ENCODE measurements around the gene JPH2.

JPH2 gene

GRCh38 chr20:44071057-44071456 is 115.9 kb downstream of the JPH2 start:
- no peaks in the 10 kb centered on the region for H3K27me3 ChIP-seq (ENCODE audit: insufficient read depth, low read length)
- H3K4me3 ChIP-seq (ENCODE audit: low read depth, low read length): no peak overlapping the region
- H3K4me2 ChIP-seq (ENCODE audit: low read length): no peak overlapping the region
- WGBS (ENCODE audit: extremely low coverage, insufficient coverage, insufficient read length): no CpG with 5 or more reads among the region's 10 CpGs
- H3K4me1 ChIP-seq (ENCODE audit: control insufficient read depth in 1 of 2, insufficient read depth in 2 of 2, low read length in 2 of 2): no peaks in the 10 kb centered on the region
- no peak overlapping the region for H3K4ac ChIP-seq (ENCODE audit: low read depth, low read length)
- no peak overlapping the region for H2AFZ ChIP-seq (ENCODE audit: insufficient read depth, low read length, poor library complexity)
- peaks cover 4% of the 10 kb centered on the region for H3K9me3 ChIP-seq (ENCODE audit: insufficient read depth, low read depth, low read length)
- no peak overlapping the region for H3K14ac ChIP-seq (ENCODE audit: low read length)
- H3K18ac ChIP-seq (ENCODE audit: low read length): no peak overlapping the region
- DNase-seq: no peak
- no peak overlapping the region for H3K9ac ChIP-seq (ENCODE audit: low read length)
- no peak overlapping the region for H4K8ac ChIP-seq (ENCODE audit: low read depth, low read length)
- H4K12ac ChIP-seq (ENCODE audit: low read depth, low read length): no peak overlapping the region
- H2BK12ac ChIP-seq (ENCODE audit: low read length): no peak overlapping the region
- H4K91ac ChIP-seq (ENCODE audit: low read depth, low read length): no peak overlapping the region
- no peaks in the 10 kb centered on the region for H3K79me1 ChIP-seq (ENCODE audit: low read length)
- H3K36me3 ChIP-seq (ENCODE audit: control insufficient read depth in 1 of 2, insufficient read depth in 2 of 2, low read length in 2 of 2): no peaks in the 10 kb centered on the region
- H2AK5ac ChIP-seq (ENCODE audit: low read length): no peak overlapping the region
- H3K27ac ChIP-seq (ENCODE audit: low read depth, low read length): no peak overlapping the region
- no peak overlapping the region for H3K23ac ChIP-seq (ENCODE audit: low read length)
- no peaks in the 10 kb centered on the region for H3K79me2 ChIP-seq (ENCODE audit: control insufficient read depth, insufficient read depth, low read length, poor library complexity)
- H2BK5ac ChIP-seq (ENCODE audit: low read depth, low read length, poor library complexity): no peak overlapping the region
- no peak overlapping the region for H2BK120ac ChIP-seq (ENCODE audit: insufficient read depth, low read length, poor library complexity)

GRCh38 chr20:44070139-44070900 is 116.7 kb downstream of the JPH2 start:
- H3K27me3 ChIP-seq (ENCODE audit: insufficient read depth, low read length): no peaks in the 10 kb centered on the region
- DNase-seq: no peak
- H3K79me1 ChIP-seq (ENCODE audit: low read length): no peaks in the 10 kb centered on the region
- no peaks in the 10 kb centered on the region for H3K4me1 ChIP-seq (ENCODE audit: control insufficient read depth in 1 of 2, insufficient read depth in 2 of 2, low read length in 2 of 2)
- H3K9ac ChIP-seq (ENCODE audit: low read length): no peak overlapping the region
- no peak overlapping the region for H3K14ac ChIP-seq (ENCODE audit: low read length)
- no peak overlapping the region for H2AK5ac ChIP-seq (ENCODE audit: low read length)
- H4K12ac ChIP-seq (ENCODE audit: low read depth, low read length): no peak overlapping the region
- H3K27ac ChIP-seq (ENCODE audit: low read depth, low read length): no peak overlapping the region
- H3K36me3 ChIP-seq (ENCODE audit: control insufficient read depth in 1 of 2, insufficient read depth in 2 of 2, low read length in 2 of 2): no peaks in the 10 kb centered on the region
- H3K4ac ChIP-seq (ENCODE audit: low read depth, low read length): no peak overlapping the region
- no peak overlapping the region for H2AFZ ChIP-seq (ENCODE audit: insufficient read depth, low read length, poor library complexity)
- H3K4me3 ChIP-seq (ENCODE audit: low read depth, low read length): no peak overlapping the region
- peaks cover 4% of the 10 kb centered on the region for H3K9me3 ChIP-seq (ENCODE audit: insufficient read depth, low read depth, low read length)
- H3K18ac ChIP-seq (ENCODE audit: low read length): no peak overlapping the region
- no peak overlapping the region for H4K91ac ChIP-seq (ENCODE audit: low read depth, low read length)
- no CpG with 5 or more reads among the region's 17 CpGs for WGBS (ENCODE audit: extremely low coverage, insufficient coverage, insufficient read length)
- no peak overlapping the region for H2BK12ac ChIP-seq (ENCODE audit: low read length)
- H2BK120ac ChIP-seq (ENCODE audit: insufficient read depth, low read length, poor library complexity): no peak overlapping the region
- no peak overlapping the region for H3K4me2 ChIP-seq (ENCODE audit: low read length)
- no peak overlapping the region for H2BK5ac ChIP-seq (ENCODE audit: low read depth, low read length, poor library complexity)
- no peaks in the 10 kb centered on the region for H3K79me2 ChIP-seq (ENCODE audit: control insufficient read depth, insufficient read depth, low read length, poor library complexity)
- H3K23ac ChIP-seq (ENCODE audit: low read length): no peak overlapping the region
- no peak overlapping the region for H4K8ac ChIP-seq (ENCODE audit: low read depth, low read length)

DNA sequence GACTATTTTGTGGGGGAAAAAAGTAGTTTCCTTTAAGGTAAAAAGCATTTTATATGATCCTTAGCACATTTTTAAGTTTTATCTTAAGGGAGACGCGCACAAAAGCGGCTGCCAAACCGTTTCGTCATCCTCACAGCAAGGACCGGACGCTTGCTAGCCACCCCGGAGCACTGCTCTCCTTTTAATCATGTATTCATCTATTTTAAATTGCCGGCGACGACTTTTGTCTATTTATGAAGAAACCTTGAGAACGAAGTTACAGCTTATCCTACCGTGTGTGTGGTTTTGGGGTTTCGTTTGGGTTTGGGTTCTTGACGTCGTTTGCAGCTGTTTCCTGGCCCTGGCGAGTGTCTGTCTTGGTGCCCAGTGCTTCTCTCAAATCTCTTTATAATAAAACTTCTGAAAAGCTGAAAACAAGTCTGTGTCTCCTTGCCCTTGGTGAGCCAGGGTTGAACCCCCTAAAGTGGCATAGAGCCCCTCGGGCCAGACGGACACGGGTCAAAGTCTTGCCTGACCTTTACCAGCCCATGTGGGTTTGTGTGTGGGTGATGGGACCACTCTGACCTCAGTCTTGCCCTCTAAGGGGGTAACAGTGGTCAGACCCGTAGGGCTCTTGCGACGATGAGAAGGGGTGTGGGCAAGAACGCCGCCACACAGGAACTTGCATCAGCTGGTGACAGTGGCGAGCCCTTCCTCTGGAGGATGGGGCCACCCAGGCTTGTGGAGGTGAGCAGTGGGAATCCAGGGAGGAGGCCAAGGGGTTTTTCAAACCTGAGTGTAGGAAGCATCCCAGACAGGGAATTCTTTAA is 117.6 kb downstream of the JPH2 start:
- Histone ChIP-seq H4K8ac (ENCODE audit: low read depth, low read length) (no peak overlapping the region), H3K4ac (ENCODE audit: low read depth, low read length) (no peak overlapping the region), H3K27ac (ENCODE audit: low read depth, low read length) (no peak overlapping the region), H3K18ac (ENCODE audit: low read length) (no peak overlapping the region), H4K12ac (ENCODE audit: low read depth, low read length) (no peak overlapping the region), H3K23ac (ENCODE audit: low read length) (no peak overlapping the region), H3K4me2 (ENCODE audit: low read length) (no peak overlapping the region), H3K14ac (ENCODE audit: low read length) (no peak overlapping the region), H2BK120ac (ENCODE audit: insufficient read depth, low read length, poor library complexity) (no peak overlapping the region), H3K79me2 (ENCODE audit: control insufficient read depth, insufficient read depth, low read length, poor library complexity) (no peaks in the 10 kb centered on the region), H3K4me1 (ENCODE audit: control insufficient read depth in 1 of 2, insufficient read depth in 2 of 2, low read length in 2 of 2) (no peaks in the 10 kb centered on the region), H3K36me3 (ENCODE audit: control insufficient read depth in 1 of 2, insufficient read depth in 2 of 2, low read length in 2 of 2) (no peaks in the 10 kb centered on the region), H2AFZ (ENCODE audit: insufficient read depth, low read length, poor library complexity) (no peak overlapping the region), H3K9me3 (ENCODE audit: insufficient read depth, low read depth, low read length) (peaks cover 2% of the 10 kb centered on the region), H3K27me3 (ENCODE audit: insufficient read depth, low read length) (no peaks in the 10 kb centered on the region), H3K4me3 (ENCODE audit: low read depth, low read length) (no peak overlapping the region), H3K79me1 (ENCODE audit: low read length) (no peaks in the 10 kb centered on the region), H2BK5ac (ENCODE audit: low read depth, low read length, poor library complexity) (no peak overlapping the region), H2BK12ac (ENCODE audit: low read length) (no peak overlapping the region), H4K91ac (ENCODE audit: low read depth, low read length) (no peak overlapping the region), H3K9ac (ENCODE audit: low read length) (no peak overlapping the region), H2AK5ac (ENCODE audit: low read length) (no peak overlapping the region)
- no CpG with 5 or more reads among the region's 26 CpGs for WGBS (ENCODE audit: extremely low coverage, insufficient coverage, insufficient read length)
- no peak for DNase-seq

DNA sequence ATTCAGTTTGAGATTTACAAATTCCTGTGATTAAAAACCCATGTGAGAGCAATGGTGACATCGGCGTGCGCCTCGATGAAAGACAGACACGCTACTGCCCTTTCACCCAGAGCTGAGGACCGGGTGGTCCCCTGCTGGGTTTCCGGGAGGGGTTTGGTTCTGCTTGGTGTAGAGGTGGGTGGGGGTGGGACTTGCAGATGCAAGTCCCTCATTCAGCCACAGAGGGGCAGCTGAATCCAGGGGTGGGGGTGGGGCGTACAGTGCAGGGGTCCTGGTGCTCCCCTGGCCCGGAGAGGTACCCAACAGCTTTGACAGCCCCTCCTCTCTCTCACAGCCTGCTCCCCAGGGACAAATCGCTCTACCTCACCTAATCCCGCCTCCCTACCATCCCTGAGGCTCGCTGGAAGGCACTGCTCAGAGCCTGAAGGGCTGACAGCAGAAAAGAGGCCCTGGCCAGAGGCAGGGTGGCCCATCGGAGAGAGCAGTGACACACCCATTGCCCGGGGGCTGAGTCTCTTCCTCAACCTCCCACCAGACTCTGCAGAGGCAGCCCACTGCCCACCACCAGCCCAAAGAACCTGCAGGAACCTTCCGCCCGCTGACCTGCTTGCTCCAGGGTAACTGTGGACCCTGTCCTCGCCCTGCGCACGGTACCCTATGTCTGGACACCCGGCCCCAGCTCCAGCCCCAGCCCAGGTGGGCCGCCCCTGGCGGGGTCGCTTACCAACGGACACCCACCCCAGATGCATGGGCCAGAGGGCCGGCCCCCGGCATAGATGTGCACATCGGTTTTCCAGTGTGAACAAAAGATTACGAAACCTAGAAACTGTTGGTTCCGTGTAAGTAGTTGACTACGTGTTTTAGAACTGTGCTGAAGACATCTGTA is 118.4 kb downstream of the JPH2 start:
- H3K36me3 ChIP-seq (ENCODE audit: control insufficient read depth in 1 of 2, insufficient read depth in 2 of 2, low read length in 2 of 2): no peaks in the 10 kb centered on the region
- no peak overlapping the region for H2BK5ac ChIP-seq (ENCODE audit: low read depth, low read length, poor library complexity)
- H3K79me2 ChIP-seq (ENCODE audit: control insufficient read depth, insufficient read depth, low read length, poor library complexity): no peaks in the 10 kb centered on the region
- no peak overlapping the region for H3K23ac ChIP-seq (ENCODE audit: low read length)
- no peaks in the 10 kb centered on the region for H3K4me1 ChIP-seq (ENCODE audit: control insufficient read depth in 1 of 2, insufficient read depth in 2 of 2, low read length in 2 of 2)
- H4K8ac ChIP-seq (ENCODE audit: low read depth, low read length): no peak overlapping the region
- DNase-seq: no peak
- H2BK12ac ChIP-seq (ENCODE audit: low read length): no peak overlapping the region
- no peaks in the 10 kb centered on the region for H3K79me1 ChIP-seq (ENCODE audit: low read length)
- no peak overlapping the region for H4K91ac ChIP-seq (ENCODE audit: low read depth, low read length)
- H4K12ac ChIP-seq (ENCODE audit: low read depth, low read length): no peak overlapping the region
- no peak overlapping the region for H3K9ac ChIP-seq (ENCODE audit: low read length)
- no peak overlapping the region for H2AK5ac ChIP-seq (ENCODE audit: low read length)
- peaks cover 2% of the 10 kb centered on the region for H3K9me3 ChIP-seq (ENCODE audit: insufficient read depth, low read depth, low read length)
- H3K18ac ChIP-seq (ENCODE audit: low read length): no peak overlapping the region
- H3K14ac ChIP-seq (ENCODE audit: low read length): no peak overlapping the region
- WGBS (ENCODE audit: extremely low coverage, insufficient coverage, insufficient read length): no CpG with 5 or more reads among the region's 30 CpGs
- no peak overlapping the region for H2AFZ ChIP-seq (ENCODE audit: insufficient read depth, low read length, poor library complexity)
- no peak overlapping the region for H2BK120ac ChIP-seq (ENCODE audit: insufficient read depth, low read length, poor library complexity)
- no peak overlapping the region for H3K4me2 ChIP-seq (ENCODE audit: low read length)
- no peaks in the 10 kb centered on the region for H3K27me3 ChIP-seq (ENCODE audit: insufficient read depth, low read length)
- no peak overlapping the region for H3K4ac ChIP-seq (ENCODE audit: low read depth, low read length)
- no peak overlapping the region for H3K27ac ChIP-seq (ENCODE audit: low read depth, low read length)
- no peak overlapping the region for H3K4me3 ChIP-seq (ENCODE audit: low read depth, low read length)

Data from trophoblast cell (in vitro differentiated cells and primary cell).